BJ (cell line): ENCODE results near the gene CAPN2. TPM values are rescaled to one million over a fixed set of nuclear protein-coding genes. Genes with fewer than 3 reads are reported as not detected.
"Not testable (repeated sequence)": the region's sequence is repeated elsewhere in the genome, so short reads cannot be mapped to it uniquely, and the experiment has no call there.

ENCODE experiments used
- CTCF ChIA-PET: fragments of 350-600 bp; formaldehyde crosslinking; extraction: SDS; loops from one replicate; lab custom pipeline; 2021; ENCODE audit warnings: antibody characterized with exemption, inconsistent platforms; lab: Yijun Ruan, JAX
- POLR2A ChIA-PET: fragments of 300-600 bp; sonication (Branson Sonifier 250); formaldehyde crosslinking; extraction: SDS; loops from one replicate; lab custom pipeline; 2021; ENCODE audit warnings: antibody characterized with exemption; lab: Charles Lee
- DNase-seq: peaks from one replicate; pipeline ENCODE4 v3.0.0-alpha.2; 2011; ENCODE audit warnings: low read depth
- H3K27me3 ChIP-seq: 2 replicates; pipeline ENCODE4 v1.6.0; 2011; ENCODE audit warnings: low read length; ENCODE audit not compliant: control insufficient read depth, insufficient read depth
- H3K36me3 ChIP-seq: 2 replicates; pipeline ENCODE4 v1.5.1; 2011; ENCODE audit warnings: low read length; ENCODE audit not compliant: control insufficient read depth, insufficient read depth
- H3K4me3 ChIP-seq: 2 replicates; pipeline ENCODE4 v1.5.1; 2011; ENCODE audit warnings: low read depth, mild to moderate bottlenecking, control low read depth, low read length
- polyA plus RNA-seq: library from polyadenylated mRNA; depleted of rRNA; stranded (reverse); fragments of >200 nt; gene quantifications from 2 replicates; pipeline ENCODE4 v1.2.3, GENCODE V29; 2011
- TF ChIP-seq, protein P1 (sequence below): IDR thresholded peaks from 2 replicates; pipeline ENCODE4 v1.5.1; 2011; ENCODE audit warnings: low read depth, mild to moderate bottlenecking, control low read depth, inconsistent platforms, low read length, moderate library complexity; ENCODE audit not compliant: insufficient read depth

The CAPN2 gene
- polyA plus RNA-seq, 1 experiment, result 222 TPM

DNA sequence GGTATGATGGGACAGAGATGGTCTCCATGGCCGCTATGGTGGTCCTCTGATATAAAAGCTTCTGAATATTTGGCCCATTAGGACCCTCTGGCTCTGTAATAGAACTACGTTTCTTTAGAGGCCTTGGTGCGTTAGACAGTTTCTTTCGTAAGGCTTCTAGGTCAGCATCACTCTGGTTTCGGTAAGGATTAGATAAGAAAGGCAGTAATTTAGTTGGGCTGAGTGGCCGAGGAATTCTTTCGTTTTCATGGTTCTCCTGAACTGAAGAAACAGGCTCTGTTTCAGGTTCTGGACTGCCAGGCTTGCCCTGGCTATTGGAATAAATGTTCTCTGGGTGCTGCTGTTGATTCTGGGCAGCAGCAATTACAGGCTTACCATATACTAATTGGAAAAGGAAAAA lies 83.9 kb downstream of the CAPN2 start:
- ChIA-PET CTCF (interaction anchor here (0.6 kb wide), 1 partner anchor 102 kb away, joined by 5 read pairs; no protein-coding TSS in a partner anchor), POLR2A (no interaction called here)
- TF ChIP-seq, protein P1, sequence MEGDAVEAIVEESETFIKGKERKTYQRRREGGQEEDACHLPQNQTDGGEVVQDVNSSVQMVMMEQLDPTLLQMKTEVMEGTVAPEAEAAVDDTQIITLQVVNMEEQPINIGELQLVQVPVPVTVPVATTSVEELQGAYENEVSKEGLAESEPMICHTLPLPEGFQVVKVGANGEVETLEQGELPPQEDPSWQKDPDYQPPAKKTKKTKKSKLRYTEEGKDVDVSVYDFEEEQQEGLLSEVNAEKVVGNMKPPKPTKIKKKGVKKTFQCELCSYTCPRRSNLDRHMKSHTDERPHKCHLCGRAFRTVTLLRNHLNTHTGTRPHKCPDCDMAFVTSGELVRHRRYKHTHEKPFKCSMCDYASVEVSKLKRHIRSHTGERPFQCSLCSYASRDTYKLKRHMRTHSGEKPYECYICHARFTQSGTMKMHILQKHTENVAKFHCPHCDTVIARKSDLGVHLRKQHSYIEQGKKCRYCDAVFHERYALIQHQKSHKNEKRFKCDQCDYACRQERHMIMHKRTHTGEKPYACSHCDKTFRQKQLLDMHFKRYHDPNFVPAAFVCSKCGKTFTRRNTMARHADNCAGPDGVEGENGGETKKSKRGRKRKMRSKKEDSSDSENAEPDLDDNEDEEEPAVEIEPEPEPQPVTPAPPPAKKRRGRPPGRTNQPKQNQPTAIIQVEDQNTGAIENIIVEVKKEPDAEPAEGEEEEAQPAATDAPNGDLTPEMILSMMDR, result no peak
- no peak overlapping the region for H3K4me3 ChIP-seq
- peaks cover 10% of the 10 kb centered on the region for H3K36me3 ChIP-seq
- H3K27me3 ChIP-seq, result no peaks in the 10 kb centered on the region
- DNase-seq, result no peak

DNA sequence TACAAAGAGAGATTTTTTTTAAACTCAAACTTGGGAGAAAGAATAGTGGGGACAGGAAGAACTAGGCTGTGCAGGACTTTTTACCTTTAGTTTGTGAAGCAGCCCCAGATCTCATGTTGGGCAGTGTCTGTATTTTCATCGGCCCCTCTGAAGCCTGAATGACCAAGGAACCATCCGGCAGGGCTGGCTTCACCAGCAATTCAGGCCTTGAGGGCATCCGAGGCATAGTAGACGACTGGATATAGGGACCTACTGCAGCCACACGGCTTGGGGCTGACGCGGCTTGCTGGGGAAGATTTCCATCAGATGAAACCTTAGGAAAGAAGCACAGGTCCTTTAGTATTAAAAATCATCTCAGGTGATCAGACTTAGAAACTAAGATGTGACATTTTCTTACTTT lies 89.7 kb downstream of the CAPN2 start:
- no peak for DNase-seq
- H3K4me3 ChIP-seq, result no peak overlapping the region
- TF ChIP-seq, protein P1, result no peak
- peaks cover 14% of the 10 kb centered on the region for H3K36me3 ChIP-seq
- CTCF ChIA-PET, result interaction anchor here (0.9 to 2.2 kb wide), 3 partner anchors 9 to 103 kb away, joined by 3 to 8 read pairs (median 4); no protein-coding TSS in a partner anchor
- H3K27me3 ChIP-seq, result no peaks in the 10 kb centered on the region
- POLR2A ChIA-PET, result no interaction called here

DNA sequence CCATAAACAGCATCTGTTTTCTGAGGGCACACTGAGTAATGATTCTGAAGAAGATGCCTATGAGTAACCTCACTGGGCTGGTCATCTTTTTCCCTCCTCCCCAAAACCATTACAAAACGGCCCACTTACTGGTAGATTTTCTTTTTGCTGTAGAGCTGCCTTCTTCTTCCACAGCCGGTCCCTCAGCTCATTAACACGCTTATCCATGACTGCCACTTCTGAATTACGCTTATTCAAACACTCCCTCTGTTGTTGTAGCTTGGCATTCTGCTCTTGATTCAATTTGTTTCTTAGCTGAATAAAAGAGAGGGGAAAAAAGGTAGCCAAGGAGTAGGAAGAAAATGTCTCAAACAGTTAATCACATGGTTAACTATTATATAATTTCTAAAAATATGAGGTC lies 90.3 kb downstream of the CAPN2 start:
- ChIA-PET CTCF (interaction anchor here (0.9 to 2.2 kb wide), 4 partner anchors 8 to 104 kb away, joined by 3 to 8 read pairs (median 4); no protein-coding TSS in a partner anchor), POLR2A (no interaction called here)
- TF ChIP-seq, protein P1, result no peak
- no peak overlapping the region for H3K4me3 ChIP-seq
- no peak for DNase-seq
- H3K27me3 ChIP-seq, result no peaks in the 10 kb centered on the region
- H3K36me3 ChIP-seq, result peaks cover 14% of the 10 kb centered on the region

DNA sequence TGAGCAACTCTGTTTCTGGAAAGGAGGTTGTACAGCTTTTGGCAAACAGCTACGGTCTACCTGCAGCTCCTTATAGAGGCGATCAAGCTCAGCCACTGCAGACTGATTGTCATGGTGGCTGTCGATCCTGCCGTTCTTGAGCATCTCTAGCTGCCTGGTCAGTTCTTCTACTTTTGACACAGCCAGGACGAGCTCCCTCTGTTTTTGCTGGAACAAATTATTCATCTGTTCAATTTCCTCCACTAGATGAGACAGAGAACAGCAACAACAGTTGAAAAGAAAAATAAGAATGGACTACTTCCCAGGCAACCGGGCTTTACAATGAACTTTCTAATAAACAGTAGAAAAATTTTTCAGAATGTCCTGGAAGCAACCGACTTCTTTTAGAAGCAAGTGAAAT lies 90.9 kb downstream of the CAPN2 start:
- POLR2A ChIA-PET, result no interaction called here
- H3K36me3 ChIP-seq, result peaks cover 14% of the 10 kb centered on the region
- CTCF ChIA-PET, result interaction anchor here (0.9 to 2.2 kb wide), 4 partner anchors 8 to 105 kb away, joined by 3 to 8 read pairs (median 4); no protein-coding TSS in a partner anchor
- H3K4me3 ChIP-seq, result no peak overlapping the region
- TF ChIP-seq, protein P1, result no peak
- no peaks in the 10 kb centered on the region for H3K27me3 ChIP-seq
- DNase-seq, result no peak

DNA sequence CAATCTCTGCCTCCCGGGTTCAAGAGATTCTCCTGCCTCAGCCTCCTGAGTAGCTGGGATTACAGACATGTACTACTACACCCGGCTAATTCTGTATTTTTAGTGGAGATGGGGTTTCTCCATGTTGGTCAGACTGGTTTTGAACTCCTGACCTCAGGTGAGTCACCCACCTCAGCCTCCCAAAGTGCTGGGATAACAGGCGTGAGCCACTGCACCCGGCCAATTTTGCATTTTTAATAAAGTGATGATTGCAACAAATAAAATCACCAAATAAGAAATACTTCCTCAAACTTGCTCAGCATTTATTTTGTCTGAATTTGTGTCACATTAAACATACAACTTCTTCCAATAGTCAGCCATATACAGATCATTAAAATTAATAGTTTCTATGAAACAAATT lies 97.6 kb downstream of the CAPN2 start:
- POLR2A ChIA-PET, CTCF ChIA-PET: not testable (repeated sequence)

DNA sequence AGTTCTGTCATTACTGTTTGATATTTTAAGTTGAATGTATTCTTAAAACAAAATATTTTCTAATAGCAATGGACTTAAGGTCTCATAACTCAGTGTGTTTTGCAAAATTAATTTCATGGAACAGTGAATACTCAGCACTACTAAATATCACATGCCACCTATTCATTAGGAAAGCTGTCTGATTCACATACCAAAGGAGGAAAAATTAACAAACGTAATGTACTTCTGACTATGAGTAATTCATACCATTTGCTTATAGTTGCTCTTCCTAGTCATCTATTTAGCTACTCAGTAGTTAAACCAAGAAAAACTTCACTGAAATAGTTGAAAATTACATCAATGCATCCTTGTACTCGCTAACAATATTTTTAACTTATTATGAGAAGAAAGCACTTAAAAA lies 98.2 kb downstream of the CAPN2 start:
- DNase-seq, result no peak
- CTCF ChIA-PET, result interaction anchor here (1.3 to 1.7 kb wide), 3 partner anchors 8 to 296 kb away, joined by 4 to 9 read pairs (median 4); no protein-coding TSS in a partner anchor
- Histone ChIP-seq H3K36me3 (peaks cover 3% of the 10 kb centered on the region), H3K4me3 (no peak overlapping the region), H3K27me3 (no peaks in the 10 kb centered on the region)
- POLR2A ChIA-PET, result no interaction called here
- TF ChIP-seq, protein P1, result no peak

More for the DNA sequence above, 97.6 kb downstream of the CAPN2 start:
- DNase-seq, H3K36me3 ChIP-seq, H3K27me3 ChIP-seq, H3K4me3 ChIP-seq: not testable (repeated sequence)
